Stimulated activated naive CD4-positive, alpha-beta T cell treated with Interleukin-2 at 50 U/mL for 16 hours (primary cell): ENCODE results near the gene AMBP.

Source experiments
- DNase-seq: peaks from one replicate; lab custom pipeline; 2025; lab: John Stamatoyannopoulos, UW

Gene AMBP

GRCh38 chr9:114072184-114073140 is 5.6 kb downstream of the AMBP start:
- DNase-seq = no peak

GRCh38 chr9:114071197-114071795 is 6.8 kb downstream of the AMBP start:
- no peak for DNase-seq

- no peak for DNase-seq
Measured at GRCh38 chr9:114070188-114071103, 7.7 kb downstream of the AMBP start.

- no peak for DNase-seq
Measured at GRCh38 chr9:114069476-114070187, 8.5 kb downstream of the AMBP start.

GRCh38 chr9:114065304-114065703 is 12.8 kb downstream of the AMBP start:
- DNase-seq = no peak

GRCh38 chr9:114061830-114062474 is 16.1 kb downstream of the AMBP start:
- DNase-seq = no peak

- no peak for DNase-seq
Measured at GRCh38 chr9:114061292-114061691, 16.8 kb downstream of the AMBP start.

GRCh38 chr9:114060711-114061110 is 17.4 kb downstream of the AMBP start:
- no peak for DNase-seq

- no peak for DNase-seq
Measured at GRCh38 chr9:114060070-114060469, 18.0 kb downstream of the AMBP start.

GRCh38 chr9:114059047-114059803 is 18.9 kb downstream of the AMBP start:
- no peak for DNase-seq

GRCh38 chr9:114058688-114059046 is 19.4 kb downstream of the AMBP start:
- DNase-seq = no peak

GRCh38 chr9:114057161-114057885 is 20.8 kb downstream of the AMBP start:
- DNase-seq = no peak

GRCh38 chr9:114056527-114056926 is 21.6 kb downstream of the AMBP start:
- DNase-seq = no peak

- DNase-seq = no peak
Measured at GRCh38 chr9:114055894-114056293, 22.2 kb downstream of the AMBP start.

- DNase-seq = no peak
Measured at GRCh38 chr9:114055061-114055460, 23.0 kb downstream of the AMBP start.

- DNase-seq = no peak
Measured at GRCh38 chr9:114054191-114054690, 23.9 kb downstream of the AMBP start.

- DNase-seq = no peak
Measured at GRCh38 chr9:114053246-114054005, 24.7 kb downstream of the AMBP start.

GRCh38 chr9:114051706-114052105 is 26.4 kb downstream of the AMBP start:
- no peak for DNase-seq

- DNase-seq = no peak
Measured at GRCh38 chr9:114051281-114051680, 26.8 kb downstream of the AMBP start.
